Activated T-helper 1 cell treated with anti-CD3 and anti-CD28 coated beads, Interleukin-12 subunit alpha, Interleukin-12 subunit beta, Interleukin-2, Interleukin-4 antibody, amounts not matched to agents 30 ng/mL and 10 ng/mL and 1 ng/mL, durations not matched to agents 14 hours and 24 hours and 36 hours (primary cell): Measurements from ENCODE around the gene KCTD2. TPM values are rescaled to one million over a fixed set of nuclear protein-coding genes. Genes with fewer than 3 reads are reported as not detected.
"Not testable (repeated sequence)": the region's sequence is repeated elsewhere in the genome, so short reads cannot be mapped to it uniquely, and the experiment has no call there.

Source experiments
- DNase-seq: peaks from one replicate; pipeline ENCODE4 v3.0.0; 2021; ENCODE audit warnings: low spot score
- H3K27ac Mint-ChIP-seq: one replicate; pipeline ENCODE4 v1.8.0; 2021; ENCODE audit warnings: mild to moderate bottlenecking, mixed read lengths
- H3K27me3 Mint-ChIP-seq: one replicate; pipeline ENCODE4 v1.8.0; 2022; ENCODE audit warnings: mild to moderate bottlenecking, moderate library complexity, mixed read lengths; ENCODE audit not compliant: insufficient read depth
- H3K36me3 Mint-ChIP-seq: one replicate; pipeline ENCODE4 v1.8.0; 2021; ENCODE audit warnings: low read depth, mixed read lengths
- H3K4me1 Mint-ChIP-seq: one replicate; pipeline ENCODE4 v1.8.0; 2021; ENCODE audit warnings: low read depth, mixed read lengths
- H3K4me3 Mint-ChIP-seq: one replicate; pipeline ENCODE4 v1.8.0; 2021; ENCODE audit warnings: mild to moderate bottlenecking, moderate library complexity, mixed read lengths
- H3K9me3 Mint-ChIP-seq: one replicate; pipeline ENCODE4 v1.8.0; 2021; ENCODE audit warnings: mixed read lengths
- intact Hi-C: fragments of 100-400 bp; cut with micrococcal nuclease; formaldehyde crosslinking; loops from one replicate; pipeline ENCODE4 v1.15.1; 2024
- total RNA-seq: library from RNA; stranded (reverse); gene quantifications from 2 replicates; pipeline ENCODE4 v1.2.3, GENCODE V29; 2022

Gene KCTD2
- total RNA-seq, 1 donor from 2014 or later = 21.2 TPM

DNA sequence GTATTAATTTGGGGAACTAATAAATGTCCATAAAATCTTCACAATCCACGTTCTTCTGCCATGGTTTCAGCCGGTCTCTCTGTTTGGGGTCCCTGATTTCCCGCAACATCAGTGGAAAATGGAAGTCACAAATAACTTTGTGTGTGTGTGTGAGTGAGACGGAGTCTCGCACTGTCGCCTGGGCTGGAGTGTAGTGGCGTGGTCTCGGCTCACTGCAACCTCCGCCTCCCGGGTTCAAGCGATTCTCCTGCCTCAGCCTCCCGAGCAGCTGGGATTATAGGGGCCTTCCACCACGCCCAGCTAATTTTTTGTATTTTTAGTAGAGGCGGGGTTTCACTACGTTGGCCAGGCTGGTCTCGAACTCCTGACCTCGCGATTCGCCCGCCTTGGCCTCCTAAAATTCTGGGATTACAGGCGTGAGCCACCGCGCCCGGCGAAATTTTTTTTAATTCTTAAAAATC is 1.0 kb upstream of the KCTD2 start:
- DNase-seq, H3K27me3 Mint-ChIP-seq, H3K9me3 Mint-ChIP-seq, H3K36me3 Mint-ChIP-seq: not testable (repeated sequence)
- H3K4me1 Mint-ChIP-seq = peaks cover 32% of the 10 kb centered on the region
- H3K27ac Mint-ChIP-seq = peak overlapping the region; percentile 94
- H3K4me3 Mint-ChIP-seq = peak overlapping the region; percentile 99
- intact Hi-C loops = loop anchor here (1.0 to 5.0 kb wide), 10 partner anchors 11 to 359 kb away; partner anchors contain the start of genes ARMC7, FDXR, GGA3 and GRB2

DNA sequence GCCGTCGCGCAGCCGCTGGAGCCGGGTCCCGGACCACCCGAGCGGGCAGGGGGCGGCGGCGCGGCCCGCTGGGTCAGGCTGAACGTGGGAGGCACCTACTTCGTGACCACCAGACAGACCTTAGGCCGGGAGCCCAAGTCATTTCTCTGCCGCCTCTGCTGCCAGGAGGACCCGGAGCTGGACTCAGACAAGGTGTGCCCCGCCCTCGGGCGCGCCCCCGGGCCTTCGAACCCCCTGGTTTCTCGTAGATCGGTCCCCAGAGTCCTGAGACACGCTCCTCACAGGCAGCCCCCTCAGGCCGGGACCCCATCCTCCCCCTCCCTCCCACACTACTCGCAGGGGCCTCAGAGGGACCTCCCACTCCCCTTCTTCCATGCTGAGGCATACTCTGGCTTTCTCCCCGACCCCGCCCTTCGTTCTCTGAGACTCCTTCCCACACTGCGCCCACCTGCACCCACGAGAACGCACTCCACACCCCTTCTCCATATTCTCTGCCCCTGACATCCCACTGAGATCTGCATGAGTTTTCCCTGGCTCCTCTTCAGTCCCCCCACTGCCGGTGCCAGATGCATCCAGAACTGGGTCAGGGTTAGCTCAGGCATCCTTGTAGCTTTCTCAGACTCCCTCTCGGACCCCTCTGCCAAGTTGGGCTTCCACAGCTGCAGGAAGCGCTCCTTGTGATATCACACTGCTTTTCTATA is 523 bp downstream of the KCTD2 start:
- H3K36me3 Mint-ChIP-seq = peaks cover 13% of the 10 kb centered on the region
- H3K4me1 Mint-ChIP-seq = peaks cover 40% of the 10 kb centered on the region
- no peaks in the 10 kb centered on the region for H3K27me3 Mint-ChIP-seq
- no peaks in the 10 kb centered on the region for H3K9me3 Mint-ChIP-seq
- H3K27ac Mint-ChIP-seq = peak overlapping the region; percentile 98
- no peak for DNase-seq
- intact Hi-C loops = loop anchor here (1.0 to 5.0 kb wide), 9 partner anchors 17 to 357 kb away; partner anchors contain the start of genes FDXR, GGA3, GRB2 and JPT1
- peak overlapping the region; percentile 100 for H3K4me3 Mint-ChIP-seq

- no peaks in the 10 kb centered on the region for H3K27me3 Mint-ChIP-seq
- peak overlapping the region; percentile 98 for H3K27ac Mint-ChIP-seq
- H3K36me3 Mint-ChIP-seq = peaks cover 19% of the 10 kb centered on the region
- peaks cover 40% of the 10 kb centered on the region for H3K4me1 Mint-ChIP-seq
- intact Hi-C loops = loop anchor here (5.0 kb wide), 4 partner anchors 39 to 214 kb away; partner anchors contain the start of genes GGA3, JPT1, MRPS7 and NUP85
- no peaks in the 10 kb centered on the region for H3K9me3 Mint-ChIP-seq
- no peak for DNase-seq
- peak overlapping the region; percentile 100 for H3K4me3 Mint-ChIP-seq
Measured at GRCh38 chr17:75048249-75048878, 1.3 kb downstream of the KCTD2 start.

DNA sequence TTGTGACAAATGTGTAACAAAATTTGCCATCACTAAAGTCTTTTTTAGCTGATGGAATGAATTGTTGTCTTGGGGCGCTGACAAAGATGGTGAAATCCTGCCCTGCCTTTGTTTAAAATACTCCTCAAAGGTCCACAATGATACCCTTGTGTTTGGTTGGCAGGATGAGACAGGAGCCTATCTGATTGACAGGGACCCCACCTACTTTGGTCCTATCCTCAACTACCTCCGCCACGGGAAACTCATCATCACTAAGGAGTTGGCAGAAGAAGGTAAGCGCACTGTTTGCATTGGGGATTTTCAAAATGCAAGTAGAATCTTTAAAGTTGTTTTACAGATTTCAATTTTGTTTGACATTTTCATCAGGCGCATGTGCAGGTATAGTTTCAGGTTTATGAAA is 2.0 kb downstream of the KCTD2 start:
- Mint-ChIP-seq H3K27ac (no peak overlapping the region), H3K27me3 (no peaks in the 10 kb centered on the region), H3K4me1 (peaks cover 40% of the 10 kb centered on the region), H3K4me3 (no peak overlapping the region), H3K9me3 (no peaks in the 10 kb centered on the region), H3K36me3 (peaks cover 19% of the 10 kb centered on the region)
- no peak for DNase-seq
- intact Hi-C loops = loop anchor here (5.0 kb wide), 4 partner anchors 38 to 213 kb away; partner anchors contain the start of genes GGA3, JPT1, MRPS7 and NUP85

- intact Hi-C loops = loop anchor here (5.0 kb wide), 4 partner anchors 38 to 213 kb away; partner anchors contain the start of genes GGA3, JPT1, MRPS7 and NUP85
- H3K36me3 Mint-ChIP-seq = peaks cover 19% of the 10 kb centered on the region
Measured at GRCh38 chr17:75049706-75050105, 2.7 kb downstream of the KCTD2 start.

GRCh38 chr17:75051941-75052340 is 4.9 kb downstream of the KCTD2 start:
- intact Hi-C loops = no loop called here
- H3K4me1 Mint-ChIP-seq = peaks cover 33% of the 10 kb centered on the region

More at GRCh38 chr17:75049706-75050105, 2.7 kb downstream of the KCTD2 start:
- Mint-ChIP-seq H3K9me3 (no peaks in the 10 kb centered on the region), H3K4me3 (peak overlapping the region; percentile 5), H3K27me3 (no peaks in the 10 kb centered on the region), H3K27ac (no peak overlapping the region), H3K4me1 (peaks cover 40% of the 10 kb centered on the region)
- no peak for DNase-seq

DNA sequence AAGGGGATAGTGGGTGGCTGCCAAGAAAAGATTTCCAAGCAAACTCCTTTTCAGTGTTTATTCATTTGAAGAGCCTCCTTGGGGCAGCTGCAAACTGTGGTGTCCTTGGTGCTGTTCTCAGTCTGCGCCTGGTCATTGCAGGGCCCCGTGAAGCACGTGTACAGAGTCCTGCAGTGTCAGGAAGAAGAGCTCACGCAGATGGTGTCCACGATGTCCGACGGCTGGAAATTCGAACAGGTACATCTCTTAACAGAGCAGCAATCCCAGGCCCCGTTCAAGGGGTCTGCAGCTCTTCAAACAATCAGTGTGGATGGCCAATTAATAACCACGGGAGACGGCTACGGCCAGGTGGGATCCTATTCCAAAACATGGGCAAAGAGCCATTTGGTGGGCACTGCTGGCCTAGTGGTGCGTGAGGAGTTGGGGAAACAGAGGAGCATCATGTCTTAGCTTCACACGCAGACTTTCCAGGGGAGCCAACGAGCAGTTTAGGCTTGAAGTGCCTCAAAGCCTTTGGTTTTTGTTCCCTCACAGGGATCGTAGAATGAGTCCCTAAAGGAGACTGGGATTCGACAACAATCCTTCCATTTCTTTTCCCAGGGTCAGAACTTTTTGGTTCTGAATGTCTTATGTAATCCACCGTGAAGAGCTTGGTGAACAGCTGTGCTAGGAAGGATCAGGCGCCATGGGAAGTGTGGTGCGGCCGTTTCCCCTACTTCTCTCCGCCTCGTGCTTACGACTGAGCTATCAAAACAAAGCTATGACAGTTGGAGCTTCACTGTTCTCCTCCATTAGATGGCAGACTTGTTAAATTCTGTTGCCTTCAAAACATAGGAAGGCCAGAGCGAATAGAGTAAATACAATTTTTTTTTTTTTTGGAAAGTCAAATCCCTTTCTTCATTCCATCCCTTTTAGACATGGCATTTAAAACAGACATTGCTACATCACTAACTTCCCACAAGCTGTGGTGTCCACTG is 12.6 kb downstream of the KCTD2 start:
- intact Hi-C loops = no loop called here
- Mint-ChIP-seq H3K27me3 (no peaks in the 10 kb centered on the region), H3K27ac (peak overlapping the region; percentile 52), H3K36me3 (peaks cover 40% of the 10 kb centered on the region), H3K9me3 (no peaks in the 10 kb centered on the region), H3K4me1 (peaks cover 18% of the 10 kb centered on the region), H3K4me3 (no peak overlapping the region)
- no peak for DNase-seq

More at GRCh38 chr17:75051941-75052340, 4.9 kb downstream of the KCTD2 start:
- peaks cover 27% of the 10 kb centered on the region for H3K36me3 Mint-ChIP-seq
- H3K4me3 Mint-ChIP-seq = no peak overlapping the region
- H3K27ac Mint-ChIP-seq = no peak overlapping the region
- DNase-seq = no peak
- no peaks in the 10 kb centered on the region for H3K27me3 Mint-ChIP-seq
- no peaks in the 10 kb centered on the region for H3K9me3 Mint-ChIP-seq

GRCh38 chr17:75060434-75061054 is 13.5 kb downstream of the KCTD2 start:
- no peak overlapping the region for H3K4me3 Mint-ChIP-seq
- H3K4me1 Mint-ChIP-seq = peaks cover 23% of the 10 kb centered on the region
- no peaks in the 10 kb centered on the region for H3K9me3 Mint-ChIP-seq
- no peaks in the 10 kb centered on the region for H3K27me3 Mint-ChIP-seq
- H3K27ac Mint-ChIP-seq = no peak overlapping the region
- DNase-seq = no peak
- intact Hi-C loops = no loop called here
- H3K36me3 Mint-ChIP-seq = peaks cover 40% of the 10 kb centered on the region

GRCh38 chr17:75061055-75061438 is 14.0 kb downstream of the KCTD2 start:
- Mint-ChIP-seq H3K4me1 (peaks cover 28% of the 10 kb centered on the region), H3K27me3 (no peaks in the 10 kb centered on the region), H3K36me3 (peaks cover 38% of the 10 kb centered on the region), H3K27ac (no peak overlapping the region), H3K4me3 (no peak overlapping the region), H3K9me3 (no peaks in the 10 kb centered on the region)
- intact Hi-C loops = no loop called here
- DNase-seq = no peak

GRCh38 chr17:75061618-75062017 is 14.6 kb downstream of the KCTD2 start:
- peaks cover 37% of the 10 kb centered on the region for H3K36me3 Mint-ChIP-seq
- H3K4me1 Mint-ChIP-seq = peaks cover 34% of the 10 kb centered on the region
- H3K9me3 Mint-ChIP-seq = no peaks in the 10 kb centered on the region
- H3K27ac Mint-ChIP-seq = no peak overlapping the region
- no peaks in the 10 kb centered on the region for H3K27me3 Mint-ChIP-seq
- intact Hi-C loops = no loop called here
- no peak overlapping the region for H3K4me3 Mint-ChIP-seq
- DNase-seq = no peak

- Mint-ChIP-seq H3K4me3 (no peak overlapping the region), H3K27ac (no peak overlapping the region), H3K4me1 (peaks cover 43% of the 10 kb centered on the region), H3K27me3 (no peaks in the 10 kb centered on the region), H3K9me3 (no peaks in the 10 kb centered on the region), H3K36me3 (peaks cover 35% of the 10 kb centered on the region)
- intact Hi-C loops = no loop called here
- no peak for DNase-seq
Measured at GRCh38 chr17:75063201-75063600, 16.2 kb downstream of the KCTD2 start.

DNA sequence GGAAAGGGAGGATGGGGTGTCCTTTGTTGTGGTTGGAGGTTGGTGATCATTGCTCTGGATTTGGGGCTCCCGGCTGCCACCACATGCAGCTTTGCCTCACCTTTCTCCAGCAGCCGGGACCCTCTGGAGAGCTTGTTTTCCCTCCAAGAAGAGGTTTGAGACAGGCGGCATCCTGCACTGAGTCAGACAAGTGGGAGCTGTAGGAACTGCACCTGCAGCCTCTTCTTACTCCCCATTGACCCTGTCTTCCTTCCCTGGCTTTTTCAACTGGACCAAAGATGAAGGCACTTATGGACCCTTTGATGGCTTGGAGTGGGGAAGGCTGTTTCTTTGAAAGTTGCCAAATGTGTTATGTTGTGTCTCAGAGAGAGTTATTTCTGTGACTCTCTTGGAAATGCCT is 16.6 kb downstream of the KCTD2 start:
- no peak overlapping the region for H3K27ac Mint-ChIP-seq
- intact Hi-C loops = loop anchor here (2.0 kb wide), 1 partner anchor 17 kb away; the partner anchor contains the start of genes ATP5PD and KCTD2
- no peak overlapping the region for H3K4me3 Mint-ChIP-seq

More for the DNA sequence above, 16.6 kb downstream of the KCTD2 start:
- Mint-ChIP-seq H3K27me3 (no peaks in the 10 kb centered on the region), H3K9me3 (no peaks in the 10 kb centered on the region), H3K4me1 (peaks cover 43% of the 10 kb centered on the region), H3K36me3 (peaks cover 35% of the 10 kb centered on the region)
- DNase-seq = no peak
